ENCODE results near the gene NFIC. TPM values are rescaled to one million over a fixed set of nuclear protein-coding genes. Genes with fewer than 3 reads are reported as not detected.
"Not testable (repeated sequence)": the region's sequence is repeated elsewhere in the genome, so short reads cannot be mapped to it uniquely, and the experiment has no call there.

The NFIC gene
- total RNA-seq, 1 experiment from 2014 or later, result 0.82 TPM

DNA sequence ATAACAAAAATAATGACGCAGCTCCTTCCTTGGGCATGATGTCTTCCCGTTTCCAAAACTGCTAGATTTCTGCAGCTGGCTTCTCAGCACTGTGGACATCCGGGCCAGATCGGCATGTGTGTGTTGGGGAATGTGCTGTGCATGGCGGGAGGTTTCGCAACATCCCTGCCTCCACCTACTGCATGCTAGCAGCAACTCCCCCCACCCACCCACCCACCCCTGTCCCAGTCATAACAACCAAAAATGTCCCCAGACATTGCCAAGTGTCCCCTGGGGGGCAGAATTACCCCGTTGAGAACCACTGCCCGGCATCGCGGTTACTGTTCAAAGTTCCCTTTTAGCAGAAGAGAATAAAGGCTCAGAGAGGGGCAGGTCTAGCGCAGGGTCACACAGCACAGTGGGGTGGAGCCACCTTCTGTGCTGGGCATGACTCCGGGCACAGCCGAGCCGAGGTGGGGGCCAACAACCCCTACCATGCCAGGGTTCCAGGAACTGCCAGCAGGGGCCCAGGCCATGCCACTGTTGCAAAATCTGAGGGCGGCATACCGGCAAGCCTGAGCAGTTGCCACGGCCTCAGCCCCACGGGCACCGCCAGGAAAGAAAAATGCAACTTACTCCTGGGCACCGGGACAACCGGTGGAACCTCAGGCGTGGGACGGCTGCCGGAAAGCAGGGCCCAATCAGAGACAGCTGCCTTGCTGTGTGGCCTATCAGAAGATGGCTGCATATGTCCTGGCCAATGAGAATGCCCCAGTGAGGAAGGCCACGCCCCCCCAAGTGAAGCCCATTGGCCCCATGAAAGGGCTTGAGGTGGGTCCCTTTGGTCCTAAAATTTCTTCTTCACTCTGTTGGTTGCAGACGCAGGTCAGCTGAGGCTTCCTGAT is 22.5 kb upstream of the NFIC start:
- H3K4me2 ChIP-seq (ENCODE audit: low read depth, low read length, poor library complexity, severe bottlenecking), result no peak overlapping the region
- DNase-seq, result peak; percentile 81
- H2AFZ ChIP-seq (ENCODE audit: low read length), result no peak overlapping the region

DNA sequence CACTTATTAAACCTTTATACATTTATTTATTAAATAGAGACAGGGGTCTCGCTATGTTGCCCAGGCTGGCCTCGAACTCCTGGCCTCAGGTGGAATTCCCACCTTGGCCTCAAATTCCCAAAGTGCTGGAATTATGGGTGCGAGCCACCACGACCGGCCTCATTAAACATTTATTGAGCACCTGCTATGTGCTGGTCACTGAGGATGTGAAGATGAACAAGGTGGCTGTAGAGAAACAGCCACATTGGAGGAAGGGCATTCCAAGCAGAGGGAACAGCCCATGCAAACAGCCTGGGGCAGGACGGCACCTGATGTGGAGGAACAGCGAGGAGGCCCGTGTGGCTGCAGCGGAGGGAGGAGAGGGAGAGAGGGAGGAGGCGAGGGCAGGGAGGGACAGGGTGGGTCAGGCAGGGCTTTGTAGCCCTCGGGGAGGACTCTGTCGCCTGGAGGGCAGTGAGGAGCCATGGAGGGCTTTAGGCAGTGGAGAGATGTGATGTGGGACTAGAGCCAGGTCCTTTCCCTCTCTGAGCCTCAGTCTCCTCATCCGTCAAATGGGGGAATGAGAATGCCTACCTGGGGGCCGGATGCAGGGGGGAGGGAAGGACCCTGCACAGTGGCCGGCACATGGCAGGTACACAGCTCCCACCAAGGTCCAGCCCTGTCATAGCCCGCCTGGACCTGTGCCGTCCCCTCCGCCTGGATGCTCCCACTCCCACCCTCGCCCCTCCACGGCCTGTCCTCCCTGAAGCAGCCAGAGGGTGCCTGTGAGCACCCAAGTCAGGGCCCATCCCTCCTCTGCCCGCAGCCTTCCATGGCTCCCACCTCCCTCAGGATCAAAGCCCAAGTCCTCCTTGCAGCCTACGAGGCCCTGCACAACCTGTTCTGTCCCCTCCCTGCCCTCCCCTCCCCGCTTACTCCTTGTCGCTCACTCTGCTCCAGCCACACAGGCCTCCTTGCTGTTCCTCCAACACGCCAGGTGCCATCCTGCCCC is 21.5 kb upstream of the NFIC start:
- no peak overlapping the region for H3K9ac ChIP-seq (ENCODE audit: low read length)
- H3K4me2 ChIP-seq (ENCODE audit: low read depth, low read length, poor library complexity, severe bottlenecking), result no peak overlapping the region
- H3K4me1 ChIP-seq (ENCODE audit: low read length), result no peaks in the 10 kb centered on the region
- no peaks in the 10 kb centered on the region for H3K9me3 ChIP-seq (ENCODE audit: low read length)
- H2AFZ ChIP-seq (ENCODE audit: low read length), result no peak overlapping the region
- H4K20me1 ChIP-seq (ENCODE audit: insufficient read depth, low read depth, low read length), result no peaks in the 10 kb centered on the region
- no peaks in the 10 kb centered on the region for H3K79me2 ChIP-seq (ENCODE audit: low read length)
- H3K36me3 ChIP-seq (ENCODE audit: insufficient read depth, low read length), result no peaks in the 10 kb centered on the region
- DNase-seq, result no peak
- no peaks in the 10 kb centered on the region for H3K27me3 ChIP-seq (ENCODE audit: low read length)
- H3K4me3 ChIP-seq (ENCODE audit: low read length), result no peak overlapping the region
- H3K27ac ChIP-seq (ENCODE audit: low read length), result no peak overlapping the region
- no peaks in the 10 kb centered on the region for H3K9me2 ChIP-seq (replicated peaks; ENCODE audit: insufficient read depth, low read length)

More for the DNA sequence above, 22.5 kb upstream of the NFIC start:
- no peaks in the 10 kb centered on the region for H3K4me1 ChIP-seq (ENCODE audit: low read length)
- no peaks in the 10 kb centered on the region for H3K79me2 ChIP-seq (ENCODE audit: low read length)
- H3K9me2 ChIP-seq (replicated peaks; ENCODE audit: insufficient read depth, low read length), result no peaks in the 10 kb centered on the region
- H3K4me3 ChIP-seq (ENCODE audit: low read length), result no peak overlapping the region
- no peaks in the 10 kb centered on the region for H3K9me3 ChIP-seq (ENCODE audit: low read length)
- no peak overlapping the region for H3K27ac ChIP-seq (ENCODE audit: low read length)
- H3K27me3 ChIP-seq (ENCODE audit: low read length), result no peaks in the 10 kb centered on the region
- H3K36me3 ChIP-seq (ENCODE audit: insufficient read depth, low read length), result no peaks in the 10 kb centered on the region
- no peak overlapping the region for H3K9ac ChIP-seq (ENCODE audit: low read length)
- H4K20me1 ChIP-seq (ENCODE audit: insufficient read depth, low read depth, low read length), result no peaks in the 10 kb centered on the region

DNA sequence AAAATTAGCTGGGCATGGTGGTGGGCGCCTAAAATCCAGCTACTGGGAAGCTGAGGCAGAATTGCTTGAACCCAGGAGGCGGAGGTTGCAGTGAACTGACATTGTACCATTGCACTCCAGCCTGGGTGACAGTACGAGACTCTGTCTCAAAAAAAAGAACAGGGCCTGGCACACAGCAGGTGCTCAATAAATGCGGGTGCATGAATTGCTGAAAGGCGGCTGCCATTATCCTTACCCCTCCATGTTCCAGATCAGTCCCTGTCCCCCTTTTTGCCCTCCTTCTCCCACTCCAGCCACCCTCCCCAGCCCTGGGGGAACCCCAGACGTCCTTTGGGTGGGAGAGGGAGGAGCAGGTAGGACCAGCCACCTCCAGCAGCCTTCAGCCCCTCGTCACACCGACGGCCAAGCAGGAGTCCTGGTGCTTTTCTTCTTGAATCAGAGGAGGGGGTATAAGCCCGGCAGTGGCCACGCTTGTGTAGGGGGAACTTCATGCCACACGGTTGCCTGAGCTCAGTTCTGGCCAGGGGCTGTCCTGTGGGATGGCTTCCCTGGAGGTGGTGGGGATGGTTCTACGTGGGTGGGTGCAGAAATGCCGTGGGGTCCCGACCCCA is 20.4 kb upstream of the NFIC start:
- H3K4me2 ChIP-seq (ENCODE audit: low read depth, low read length, poor library complexity, severe bottlenecking), result no peak overlapping the region

DNA sequence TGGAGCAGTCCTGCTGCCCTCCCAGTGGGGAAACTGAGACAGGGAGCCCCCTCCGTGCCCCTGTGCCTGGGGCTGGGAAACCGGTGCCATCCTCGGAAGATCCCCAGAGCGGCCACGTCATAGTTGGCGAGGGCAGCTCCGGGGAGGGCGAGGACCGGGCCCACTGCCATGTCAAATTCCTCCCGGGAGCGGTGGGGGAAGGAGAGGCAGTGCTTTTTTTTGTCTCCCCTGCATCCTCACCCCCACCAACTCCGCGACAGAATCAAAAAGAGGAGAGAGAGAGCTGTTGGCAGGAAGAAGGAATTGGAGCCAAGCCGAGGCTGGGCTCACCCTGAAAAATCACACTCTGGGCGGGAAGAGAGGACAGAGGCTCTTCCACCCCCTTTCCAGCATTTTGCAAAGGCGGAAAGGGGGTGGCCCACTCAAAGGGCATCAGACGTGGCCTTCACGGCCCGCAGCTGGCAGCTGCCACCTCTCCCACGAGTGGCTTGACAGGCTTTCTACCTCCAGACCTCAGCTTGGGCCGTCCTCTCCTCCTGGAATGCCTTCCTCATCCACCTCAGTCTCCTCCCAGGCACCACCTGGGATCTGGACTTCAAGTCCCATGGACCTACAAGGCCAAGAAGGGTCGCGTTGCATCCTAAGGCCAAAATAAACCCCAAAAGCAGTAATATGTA is 19.6 kb upstream of the NFIC start:
- no peaks in the 10 kb centered on the region for H3K4me1 ChIP-seq (ENCODE audit: low read length)
- no peaks in the 10 kb centered on the region for H3K27me3 ChIP-seq (ENCODE audit: low read length)
- DNase-seq, result no peak
- H3K9me2 ChIP-seq (replicated peaks; ENCODE audit: insufficient read depth, low read length), result no peaks in the 10 kb centered on the region
- no peaks in the 10 kb centered on the region for H3K36me3 ChIP-seq (ENCODE audit: insufficient read depth, low read length)
- no peaks in the 10 kb centered on the region for H3K9me3 ChIP-seq (ENCODE audit: low read length)
- H3K27ac ChIP-seq (ENCODE audit: low read length), result no peak overlapping the region
- no peak overlapping the region for H2AFZ ChIP-seq (ENCODE audit: low read length)
- H3K4me2 ChIP-seq (ENCODE audit: low read depth, low read length, poor library complexity, severe bottlenecking), result no peak overlapping the region
- no peak overlapping the region for H3K4me3 ChIP-seq (ENCODE audit: low read length)
- no peak overlapping the region for H3K9ac ChIP-seq (ENCODE audit: low read length)
- H3K79me2 ChIP-seq (ENCODE audit: low read length), result no peaks in the 10 kb centered on the region
- H4K20me1 ChIP-seq (ENCODE audit: insufficient read depth, low read depth, low read length), result no peaks in the 10 kb centered on the region

More for the DNA sequence above, 20.4 kb upstream of the NFIC start:
- Histone ChIP-seq H3K9ac (ENCODE audit: low read length) (no peak overlapping the region), H4K20me1 (ENCODE audit: insufficient read depth, low read depth, low read length) (no peaks in the 10 kb centered on the region), H2AFZ (ENCODE audit: low read length) (no peak overlapping the region), H3K9me3 (ENCODE audit: low read length) (no peaks in the 10 kb centered on the region), H3K27me3 (ENCODE audit: low read length) (no peaks in the 10 kb centered on the region), H3K27ac (ENCODE audit: low read length) (no peak overlapping the region), H3K79me2 (ENCODE audit: low read length) (no peaks in the 10 kb centered on the region), H3K36me3 (ENCODE audit: insufficient read depth, low read length) (no peaks in the 10 kb centered on the region), H3K4me3 (ENCODE audit: low read length) (no peak overlapping the region), H3K4me1 (ENCODE audit: low read length) (no peaks in the 10 kb centered on the region), H3K9me2 (replicated peaks; ENCODE audit: insufficient read depth, low read length) (no peaks in the 10 kb centered on the region)
- DNase-seq, result no peak

DNA sequence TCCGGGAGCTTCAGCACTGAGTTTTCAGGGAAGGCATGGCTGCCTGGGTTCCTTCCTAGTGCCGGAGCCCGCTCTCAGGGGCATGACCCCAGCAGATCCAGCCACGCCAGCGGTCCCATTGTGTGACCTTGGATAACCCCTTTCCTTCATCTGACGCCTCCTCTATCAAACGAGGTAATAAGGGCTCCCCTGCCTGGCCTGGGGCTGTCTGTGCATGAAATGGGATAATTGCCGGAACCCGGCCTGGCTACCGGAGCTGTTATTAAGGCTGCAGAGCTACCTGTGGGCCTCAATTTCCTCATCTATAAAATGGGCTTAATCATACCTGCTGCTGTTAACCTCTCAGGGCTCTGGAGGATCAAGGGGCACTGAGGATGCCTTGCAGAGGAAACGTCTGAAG is 18.3 kb upstream of the NFIC start:
- no peaks in the 10 kb centered on the region for H3K9me2 ChIP-seq (replicated peaks; ENCODE audit: insufficient read depth, low read length)
- H3K4me2 ChIP-seq (ENCODE audit: low read depth, low read length, poor library complexity, severe bottlenecking), result no peak overlapping the region
- H3K27ac ChIP-seq (ENCODE audit: low read length), result no peak overlapping the region
- H3K9me3 ChIP-seq (ENCODE audit: low read length), result no peaks in the 10 kb centered on the region
- no peaks in the 10 kb centered on the region for H3K36me3 ChIP-seq (ENCODE audit: insufficient read depth, low read length)
- no peak overlapping the region for H3K4me3 ChIP-seq (ENCODE audit: low read length)
- DNase-seq, result no peak
- H4K20me1 ChIP-seq (ENCODE audit: insufficient read depth, low read depth, low read length), result no peaks in the 10 kb centered on the region
- H3K79me2 ChIP-seq (ENCODE audit: low read length), result no peaks in the 10 kb centered on the region
- H3K9ac ChIP-seq (ENCODE audit: low read length), result no peak overlapping the region
- H3K27me3 ChIP-seq (ENCODE audit: low read length), result no peaks in the 10 kb centered on the region
- no peaks in the 10 kb centered on the region for H3K4me1 ChIP-seq (ENCODE audit: low read length)
- H2AFZ ChIP-seq (ENCODE audit: low read length), result no peak overlapping the region

DNA sequence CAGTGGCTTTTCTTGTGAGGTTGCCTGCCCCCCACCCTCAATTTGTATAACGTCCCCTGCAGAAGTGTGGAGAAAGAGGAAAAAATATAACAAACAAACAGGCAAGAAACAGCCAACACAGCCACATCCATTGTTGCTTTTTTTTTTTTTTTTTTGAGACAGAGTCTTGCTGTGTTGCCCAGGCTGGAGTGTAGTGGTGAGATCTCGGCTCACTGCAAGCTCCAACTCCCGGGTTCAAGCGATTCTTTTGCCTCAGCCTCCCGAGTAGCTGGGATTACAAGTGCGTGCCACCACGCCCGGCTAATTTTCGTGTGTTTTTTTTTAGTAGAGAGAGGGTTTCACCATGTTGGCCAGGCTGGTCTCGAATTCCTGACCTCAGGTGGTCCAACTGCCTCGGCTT is 17.9 kb upstream of the NFIC start:
- not testable (repeated sequence) for H3K9me3 ChIP-seq (ENCODE audit: low read length); H3K36me3 ChIP-seq (ENCODE audit: insufficient read depth, low read length); H4K20me1 ChIP-seq (ENCODE audit: insufficient read depth, low read depth, low read length); H3K79me2 ChIP-seq (ENCODE audit: low read length); H3K27ac ChIP-seq (ENCODE audit: low read length); H3K4me2 ChIP-seq (ENCODE audit: low read depth, low read length, poor library complexity, severe bottlenecking); H3K4me1 ChIP-seq (ENCODE audit: low read length); H3K9me2 ChIP-seq (replicated peaks; ENCODE audit: insufficient read depth, low read length); DNase-seq; H2AFZ ChIP-seq (ENCODE audit: low read length); H3K27me3 ChIP-seq (ENCODE audit: low read length); H3K9ac ChIP-seq (ENCODE audit: low read length); H3K4me3 ChIP-seq (ENCODE audit: low read length)

DNA sequence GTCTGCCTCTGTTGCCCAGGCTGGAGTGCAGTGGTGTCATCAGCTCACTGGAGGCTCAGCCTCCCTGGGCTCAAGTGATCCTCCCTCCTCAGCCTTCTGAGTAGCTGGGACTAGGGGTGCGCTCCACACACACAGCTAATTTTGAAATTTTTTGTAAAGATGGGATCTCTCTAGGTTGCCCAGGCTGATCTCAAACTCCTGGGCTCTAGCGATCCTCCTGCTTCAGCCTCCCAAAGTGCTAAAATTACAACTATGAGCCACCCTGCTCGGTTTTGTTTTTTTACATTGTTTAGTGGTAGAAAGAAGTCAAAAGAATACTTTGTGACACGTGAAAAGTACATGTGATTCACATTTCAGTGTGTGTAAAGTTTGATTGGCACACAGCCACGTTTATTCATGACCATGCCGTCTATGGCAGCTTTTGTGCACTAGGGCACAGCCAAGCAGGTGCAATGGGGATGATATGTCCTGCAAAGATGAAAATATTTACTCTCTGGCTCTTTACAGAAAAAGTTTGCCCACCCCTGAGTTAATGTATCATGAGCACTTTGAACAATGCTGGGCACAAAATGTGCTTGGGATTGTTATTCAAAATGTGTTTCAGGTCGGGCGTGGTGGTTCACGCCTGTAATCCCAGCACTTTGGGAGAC is 16.2 kb upstream of the NFIC start:
- Histone ChIP-seq H3K9ac (ENCODE audit: low read length) (no peak overlapping the region), H3K79me2 (ENCODE audit: low read length) (no peaks in the 10 kb centered on the region), H3K27ac (ENCODE audit: low read length) (no peak overlapping the region), H3K36me3 (ENCODE audit: insufficient read depth, low read length) (no peaks in the 10 kb centered on the region), H3K27me3 (ENCODE audit: low read length) (no peaks in the 10 kb centered on the region), H2AFZ (ENCODE audit: low read length) (no peak overlapping the region), H3K9me3 (ENCODE audit: low read length) (no peaks in the 10 kb centered on the region), H3K9me2 (replicated peaks; ENCODE audit: insufficient read depth, low read length) (no peaks in the 10 kb centered on the region), H3K4me2 (ENCODE audit: low read depth, low read length, poor library complexity, severe bottlenecking) (no peak overlapping the region), H4K20me1 (ENCODE audit: insufficient read depth, low read depth, low read length) (no peaks in the 10 kb centered on the region), H3K4me3 (ENCODE audit: low read length) (no peak overlapping the region), H3K4me1 (ENCODE audit: low read length) (no peaks in the 10 kb centered on the region)
- DNase-seq, result no peak
